Tibial artery (tissue), 4 donors: Measurements from ENCODE around the gene AUP1.

Experiments used
- DNase-seq, 2 donors: peaks; one replicate each; pipeline ENCODE4 v3.0.0-alpha.2; 2019
- H3K27ac ChIP-seq, 2 donors: fragments of 200-600 bp; sonication (generic) in 1 of 2; 1 replicate in 1 of 2; 2 replicates in 1 of 2; pipeline ENCODE4 v1.5.1; 2018 to 2019; ENCODE audit warnings: mild to moderate bottlenecking in 1 of 2
- H3K27me3 ChIP-seq, 2 donors: fragments of 200-600 bp; sonication (generic) in 1 of 2; one replicate each; pipeline versions ENCODE4 v1.5.1 to v1.6.0; 2016 to 2019
- H3K36me3 ChIP-seq, 3 donors: fragments of 200-600 bp; sonication (generic) in 2 of 3; one replicate each; pipeline ENCODE4 v1.5.1; 2016 to 2019; ENCODE audit warnings: mild to moderate bottlenecking in 2 of 3
- H3K4me1 ChIP-seq, 4 donors: fragments of 200-600 bp; sonication (generic) in 2 of 4; 1 replicate in 3 of 4; 2 replicates in 1 of 4; pipeline ENCODE4 v1.5.1; 2016 to 2019
- H3K4me3 ChIP-seq, 2 donors: fragments of 200-600 bp; sonication (generic) in 1 of 2; 1 replicate in 1 of 2; 2 replicates in 1 of 2; pipeline ENCODE4 v1.5.1; 2018 to 2019; ENCODE audit warnings: mild to moderate bottlenecking in 2 of 2
- H3K9me3 ChIP-seq, 3 donors: fragments of 200-600 bp; sonication (generic) in 1 of 3; one replicate each; pipeline ENCODE4 v1.5.1; 2016 to 2019
- CTCF ChIP-seq, 2 experiments: fragments of 200-600 bp in 1 of 2; fragments of 450-650 bp in 1 of 2; IDR thresholded peaks; one replicate each; pipeline ENCODE4 v1.5.1; 2017 to 2019; ENCODE audit warnings: antibody characterized with exemption in 2 of 2, mild to moderate bottlenecking in 1 of 2, moderate library complexity in 1 of 2
- intact Hi-C: fragments of 100-400 bp; cut with DNase I; formaldehyde crosslinking; loops from one replicate; pipeline ENCODE4 v1.15.0; 2023; ENCODE audit warnings: low total_unique reads

Gene AUP1

GRCh38 chr2:74531666-74532065 lies 2.2 kb upstream of the AUP1 start:
- Histone ChIP-seq H3K36me3 (peaks cover 13 to 41% (median 24%) of the 10 kb centered on the region in 3 donors), H3K27me3 (no peaks in the 10 kb centered on the region), H3K4me3 (no peak overlapping the region), H3K27ac (no peak overlapping the region), H3K9me3 (no peaks in the 10 kb centered on the region), H3K4me1 (peaks cover 0 to 28% (median 25%) of the 10 kb centered on the region in 4 donors)
- intact Hi-C loops: no loop called here
- no peak for DNase-seq
- TF ChIP-seq CTCF (IDR thresholded peaks at IDR 0.05): no peak

- Histone ChIP-seq H3K36me3 (peaks cover 21 to 52% (median 34%) of the 10 kb centered on the region in 3 donors), H3K9me3 (no peaks in the 10 kb centered on the region), H3K27me3 (no peaks in the 10 kb centered on the region), H3K4me3 (peak overlapping the region; percentile 78 to 98), H3K4me1 (peaks cover 0 to 28% (median 25%) of the 10 kb centered on the region in 4 donors), H3K27ac (peak overlapping the region; percentile 86)
- intact Hi-C loops: no loop called here
- TF ChIP-seq CTCF (IDR thresholded peaks at IDR 0.05): no peak
- DNase-seq: peak in 1 of 2 donors; percentile 45
Measured at GRCh38 chr2:74530239-74531187, 1.0 kb upstream of the AUP1 start.

- H3K27ac ChIP-seq: peak overlapping the region; percentile 86
- H3K4me1 ChIP-seq: peaks cover 0 to 28% (median 25%) of the 10 kb centered on the region in 4 donors
- peak overlapping the region; percentile 78 to 98 for H3K4me3 ChIP-seq
- no peak for DNase-seq
- peaks cover 21 to 50% (median 34%) of the 10 kb centered on the region in 3 donors for H3K36me3 ChIP-seq
- H3K27me3 ChIP-seq: no peaks in the 10 kb centered on the region
- intact Hi-C loops: loop anchor here (5.0 kb wide), 2 partner anchors 46 to 59 kb away; partner anchors contain the start of genes CCDC142 and TTC31
- H3K9me3 ChIP-seq: no peaks in the 10 kb centered on the region
- TF ChIP-seq CTCF (IDR thresholded peaks at IDR 0.05): no peak
Measured at GRCh38 chr2:74528600-74529356, 728 bp downstream of the AUP1 start.

GRCh38 chr2:74527741-74528140 lies 1.8 kb downstream of the AUP1 start:
- intact Hi-C loops: loop anchor here (5.0 kb wide), 2 partner anchors 45 to 60 kb away; partner anchors contain the start of genes CCDC142 and TTC31
- no peak for TF ChIP-seq CTCF (IDR thresholded peaks at IDR 0.05)
- no peaks in the 10 kb centered on the region for H3K9me3 ChIP-seq
- H3K27ac ChIP-seq: no peak overlapping the region
- no peak for DNase-seq
- peaks cover 21 to 40% (median 25%) of the 10 kb centered on the region in 3 donors for H3K36me3 ChIP-seq
- H3K27me3 ChIP-seq: no peaks in the 10 kb centered on the region
- H3K4me3 ChIP-seq: no peak overlapping the region
- peaks cover 0 to 28% (median 25%) of the 10 kb centered on the region in 4 donors for H3K4me1 ChIP-seq

- intact Hi-C loops: loop anchor here (5.0 kb wide), 2 partner anchors 44 to 61 kb away; partner anchors contain the start of genes CCDC142 and TTC31
Measured at GRCh38 chr2:74526649-74527230, 2.8 kb downstream of the AUP1 start.

More at GRCh38 chr2:74526649-74527230, 2.8 kb downstream of the AUP1 start:
- no peak for DNase-seq
- Histone ChIP-seq H3K27ac (no peak overlapping the region), H3K4me3 (no peak overlapping the region), H3K27me3 (no peaks in the 10 kb centered on the region), H3K36me3 (peaks cover 21 to 32% (median 21%) of the 10 kb centered on the region in 3 donors), H3K9me3 (no peaks in the 10 kb centered on the region), H3K4me1 (peaks cover 0 to 27% (median 24%) of the 10 kb centered on the region in 4 donors)
- TF ChIP-seq CTCF (IDR thresholded peaks at IDR 0.05): no peak
